WTC11 (cell line): Measurements from ENCODE around the gene CASKIN1. TPM values are rescaled to one million over a fixed set of nuclear protein-coding genes. Genes with fewer than 3 reads are reported as not detected.

ENCODE experiments used
- ATAC-seq: fragments of 200-7000 bp; cut with Tn5 transposase; 2 replicates; pipeline ENCODE4 v1.10.0; 2021; ENCODE audit warnings: mild to moderate bottlenecking, moderate library complexity
- CTCF ChIA-PET: fragments of 300-600 bp; sonication (Branson Sonifier 250); formaldehyde crosslinking; loops from one replicate; lab custom pipeline; 2021; ENCODE audit warnings: antibody characterized with exemption; lab: Charles Lee
- POLR2A ChIA-PET: fragments of 350-600 bp; sonication (Branson Sonifier 250); formaldehyde crosslinking; loops from one replicate; lab custom pipeline; 2021; ENCODE audit warnings: antibody characterized with exemption; lab: Charles Lee
- DNase-seq: peaks from one replicate; pipeline ENCODE4 v3.0.0; 2021; ENCODE audit warnings: low spot score
- H3K27ac Mint-ChIP-seq: 2 replicates; pipeline ENCODE4 v1.8.0; 2021; ENCODE audit warnings: mixed read lengths
- H3K27me3 Mint-ChIP-seq: 2 replicates; pipeline ENCODE4 v1.8.0; 2021; ENCODE audit warnings: low read depth, mild to moderate bottlenecking, moderate library complexity, mixed read lengths
- H3K36me3 Mint-ChIP-seq: 2 replicates; pipeline ENCODE4 v1.8.0; 2021; ENCODE audit warnings: mixed read lengths
- H3K4me1 Mint-ChIP-seq: 2 replicates; pipeline ENCODE4 v1.8.0; 2022; ENCODE audit warnings: mixed read lengths
- H3K4me3 Mint-ChIP-seq: 2 replicates; pipeline ENCODE4 v1.8.0; 2021; ENCODE audit warnings: mild to moderate bottlenecking, moderate library complexity, mixed read lengths
- H3K9me3 Mint-ChIP-seq: 2 replicates; pipeline ENCODE4 v1.8.0; 2021; ENCODE audit warnings: mixed read lengths
- EMX1 ChIP-seq: fragments of 250-450 bp; sonication (Bioruptor Pico); IDR thresholded peaks from 2 replicates; pipeline ENCODE4 v1.8.0; 2021; ENCODE audit warnings: mild to moderate bottlenecking
- FOXK1 ChIP-seq: sonication (generic); formaldehyde crosslinking; IDR thresholded peaks from 2 replicates; pipeline ENCODE4 v1.8.0; 2022; ENCODE audit warnings: mild to moderate bottlenecking, moderate library complexity, missing genetic modification reagents
- GABPB1 ChIP-seq: sonication (generic); formaldehyde crosslinking; IDR thresholded peaks from 2 replicates; pipeline ENCODE4 v1.8.1; 2023; ENCODE audit warnings: mild to moderate bottlenecking, missing genetic modification reagents
- HMGA2 ChIP-seq: fragments of 250-450 bp; sonication (Bioruptor Pico); IDR thresholded peaks from 2 replicates; pipeline ENCODE4 v1.4.0; 2021; ENCODE audit warnings: mild to moderate bottlenecking, moderate library complexity
- MYBL2 ChIP-seq: sonication (generic); formaldehyde crosslinking; IDR thresholded peaks from 2 replicates; pipeline ENCODE4 v1.8.1; 2023; ENCODE audit warnings: mild to moderate bottlenecking, moderate library complexity, missing genetic modification reagents
- PRRX2 ChIP-seq: fragments of 250-450 bp; sonication (Bioruptor Pico); IDR thresholded peaks from 2 replicates; pipeline ENCODE4 v1.8.0; 2021; ENCODE audit warnings: mild to moderate bottlenecking
- SMAD3 ChIP-seq: sonication (generic); formaldehyde crosslinking; IDR thresholded peaks from 2 replicates; pipeline ENCODE4 v1.8.0; 2022; ENCODE audit warnings: missing genetic modification reagents, mild to moderate bottlenecking, borderline replicate concordance
- TP53 ChIP-seq: sonication (generic); formaldehyde crosslinking; IDR thresholded peaks from 2 replicates; pipeline ENCODE4 v1.8.1; 2023; ENCODE audit warnings: mild to moderate bottlenecking, missing genetic modification reagents
- total RNA-seq: library from RNA; stranded (reverse); gene quantifications from 3 replicates; pipeline ENCODE4 v1.2.3, GENCODE V29; 2021
- TF ChIP-seq, protein P1 (sequence below): sonication (generic); formaldehyde crosslinking; IDR thresholded peaks from 2 replicates; pipeline ENCODE4 v1.8.1; 2022; ENCODE audit warnings: missing genetic modification reagents, borderline replicate concordance
- TF ChIP-seq, protein P2 (sequence below): fragments of 250-450 bp; sonication (Bioruptor Pico); IDR thresholded peaks from 2 replicates; pipeline ENCODE4 v2.1.2; 2022; ENCODE audit warnings: mild to moderate bottlenecking, moderate library complexity
- TF ChIP-seq, protein P3 (sequence below): sonication (generic); formaldehyde crosslinking; conservative IDR thresholded peaks from 2 replicates; pipeline ENCODE4 v1.8.1; 2022; ENCODE audit warnings: mild to moderate bottlenecking, missing genetic modification reagents
- TF ChIP-seq, protein P4 (sequence below): sonication (generic); formaldehyde crosslinking; IDR thresholded peaks from 2 replicates; pipeline ENCODE4 v1.8.0; 2023; ENCODE audit warnings: mild to moderate bottlenecking, missing genetic modification reagents
- TF ChIP-seq, protein P5 (sequence below): sonication (generic); formaldehyde crosslinking; IDR thresholded peaks from 2 replicates; pipeline ENCODE4 v1.8.1; 2023; ENCODE audit warnings: mild to moderate bottlenecking, missing genetic modification reagents, borderline replicate concordance
- TF ChIP-seq, protein P6 (sequence below): sonication (generic); formaldehyde crosslinking; IDR thresholded peaks from 2 replicates; pipeline ENCODE4 v1.8.0; 2023; ENCODE audit warnings: missing genetic modification reagents, mild to moderate bottlenecking, borderline replicate concordance
- TF ChIP-seq, protein P7 (sequence below): sonication (generic); formaldehyde crosslinking; IDR thresholded peaks from 2 replicates; pipeline ENCODE4 v1.8.0; 2022; ENCODE audit warnings: mild to moderate bottlenecking, missing genetic modification reagents
- TF ChIP-seq, protein P8 (sequence below): fragments of 250-450 bp; sonication (Bioruptor Pico); IDR thresholded peaks from 2 replicates; pipeline ENCODE4 v1.9.0; 2021; ENCODE audit warnings: mild to moderate bottlenecking
- TF ChIP-seq, protein P9 (sequence below): fragments of 250-450 bp; sonication (Bioruptor Pico); conservative IDR thresholded peaks from 2 replicates; pipeline ENCODE4 v1.9.0; 2021; ENCODE audit warnings: mild to moderate bottlenecking
- TF ChIP-seq, protein P10 (sequence below): sonication (generic); formaldehyde crosslinking; IDR thresholded peaks from 2 replicates; pipeline ENCODE4 v1.8.0; 2023; ENCODE audit warnings: missing genetic modification reagents

Gene CASKIN1
- total RNA-seq, 1 experiment from 2014 or later = 9.4 TPM

DNA sequence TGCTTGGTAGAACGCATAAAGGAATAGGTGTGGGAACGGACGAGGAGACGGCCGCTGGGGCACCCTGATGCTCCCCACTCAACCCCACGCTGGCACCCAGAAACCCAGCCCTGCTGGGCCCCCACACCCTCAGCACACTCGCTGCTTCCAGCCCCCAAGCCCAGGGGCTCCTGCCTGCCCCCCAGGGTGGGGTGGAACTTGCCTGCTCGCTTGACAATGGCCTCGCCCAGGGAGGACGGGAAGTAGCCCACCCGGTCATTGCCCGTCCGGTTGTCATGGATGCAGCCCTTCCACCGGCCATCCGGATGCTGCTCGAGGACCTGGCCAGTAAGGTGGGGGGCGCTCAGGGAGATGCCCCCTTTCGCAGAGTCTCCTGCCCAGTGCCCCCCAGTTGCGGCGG is 9.9 kb downstream of the CASKIN1 start:
- Mint-ChIP-seq H3K9me3 (no peaks in the 10 kb centered on the region), H3K36me3 (no peaks in the 10 kb centered on the region), H3K27me3 (no peaks in the 10 kb centered on the region), H3K4me1 (0 out of 2 replicates have a peak, but pooled peaks cover 3% of the 10 kb centered on the region), H3K4me3 (no peak overlapping the region), H3K27ac (no peak overlapping the region)
- no peak for DNase-seq
- no peak for TF ChIP-seq EMX1 (CRISPR knock-in tag)
- TF ChIP-seq GABPB1 (CRISPR knock-in tag) = no peak
- TF ChIP-seq SMAD3 = no peak
- TF ChIP-seq, protein P1, sequence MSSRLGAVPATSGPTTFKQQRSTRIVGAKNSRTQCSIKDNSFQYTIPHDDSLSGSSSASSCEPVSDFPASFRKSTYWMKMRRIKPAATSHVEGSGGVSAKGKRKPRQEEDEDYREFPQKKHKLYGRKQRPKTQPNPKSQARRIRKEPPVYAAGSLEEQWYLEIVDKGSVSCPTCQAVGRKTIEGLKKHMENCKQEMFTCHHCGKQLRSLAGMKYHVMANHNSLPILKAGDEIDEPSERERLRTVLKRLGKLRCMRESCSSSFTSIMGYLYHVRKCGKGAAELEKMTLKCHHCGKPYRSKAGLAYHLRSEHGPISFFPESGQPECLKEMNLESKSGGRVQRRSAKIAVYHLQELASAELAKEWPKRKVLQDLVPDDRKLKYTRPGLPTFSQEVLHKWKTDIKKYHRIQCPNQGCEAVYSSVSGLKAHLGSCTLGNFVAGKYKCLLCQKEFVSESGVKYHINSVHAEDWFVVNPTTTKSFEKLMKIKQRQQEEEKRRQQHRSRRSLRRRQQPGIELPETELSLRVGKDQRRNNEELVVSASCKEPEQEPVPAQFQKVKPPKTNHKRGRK (CRISPR knock-in tag) = no peak
- TF ChIP-seq, protein P2, sequence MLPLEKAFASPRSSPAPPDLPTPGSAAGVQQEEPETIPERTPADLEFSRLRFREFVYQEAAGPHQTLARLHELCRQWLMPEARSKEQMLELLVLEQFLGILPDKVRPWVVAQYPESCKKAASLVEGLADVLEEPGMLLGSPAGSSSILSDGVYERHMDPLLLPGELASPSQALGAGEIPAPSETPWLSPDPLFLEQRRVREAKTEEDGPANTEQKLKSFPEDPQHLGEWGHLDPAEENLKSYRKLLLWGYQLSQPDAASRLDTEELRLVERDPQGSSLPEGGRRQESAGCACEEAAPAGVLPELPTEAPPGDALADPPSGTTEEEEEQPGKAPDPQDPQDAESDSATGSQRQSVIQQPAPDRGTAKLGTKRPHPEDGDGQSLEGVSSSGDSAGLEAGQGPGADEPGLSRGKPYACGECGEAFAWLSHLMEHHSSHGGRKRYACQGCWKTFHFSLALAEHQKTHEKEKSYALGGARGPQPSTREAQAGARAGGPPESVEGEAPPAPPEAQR = no peak
- TF ChIP-seq TP53 (CRISPR knock-in tag) = no peak
- TF ChIP-seq, protein P3, sequence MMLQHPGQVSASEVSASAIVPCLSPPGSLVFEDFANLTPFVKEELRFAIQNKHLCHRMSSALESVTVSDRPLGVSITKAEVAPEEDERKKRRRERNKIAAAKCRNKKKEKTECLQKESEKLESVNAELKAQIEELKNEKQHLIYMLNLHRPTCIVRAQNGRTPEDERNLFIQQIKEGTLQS (CRISPR knock-in tag) = no peak
- TF ChIP-seq MYBL2 (CRISPR knock-in tag) = no peak
- TF ChIP-seq, protein P4, sequence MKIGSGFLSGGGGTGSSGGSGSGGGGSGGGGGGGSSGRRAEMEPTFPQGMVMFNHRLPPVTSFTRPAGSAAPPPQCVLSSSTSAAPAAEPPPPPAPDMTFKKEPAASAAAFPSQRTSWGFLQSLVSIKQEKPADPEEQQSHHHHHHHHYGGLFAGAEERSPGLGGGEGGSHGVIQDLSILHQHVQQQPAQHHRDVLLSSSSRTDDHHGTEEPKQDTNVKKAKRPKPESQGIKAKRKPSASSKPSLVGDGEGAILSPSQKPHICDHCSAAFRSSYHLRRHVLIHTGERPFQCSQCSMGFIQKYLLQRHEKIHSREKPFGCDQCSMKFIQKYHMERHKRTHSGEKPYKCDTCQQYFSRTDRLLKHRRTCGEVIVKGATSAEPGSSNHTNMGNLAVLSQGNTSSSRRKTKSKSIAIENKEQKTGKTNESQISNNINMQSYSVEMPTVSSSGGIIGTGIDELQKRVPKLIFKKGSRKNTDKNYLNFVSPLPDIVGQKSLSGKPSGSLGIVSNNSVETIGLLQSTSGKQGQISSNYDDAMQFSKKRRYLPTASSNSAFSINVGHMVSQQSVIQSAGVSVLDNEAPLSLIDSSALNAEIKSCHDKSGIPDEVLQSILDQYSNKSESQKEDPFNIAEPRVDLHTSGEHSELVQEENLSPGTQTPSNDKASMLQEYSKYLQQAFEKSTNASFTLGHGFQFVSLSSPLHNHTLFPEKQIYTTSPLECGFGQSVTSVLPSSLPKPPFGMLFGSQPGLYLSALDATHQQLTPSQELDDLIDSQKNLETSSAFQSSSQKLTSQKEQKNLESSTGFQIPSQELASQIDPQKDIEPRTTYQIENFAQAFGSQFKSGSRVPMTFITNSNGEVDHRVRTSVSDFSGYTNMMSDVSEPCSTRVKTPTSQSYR (CRISPR knock-in tag) = no peak
- TF ChIP-seq, protein P5, sequence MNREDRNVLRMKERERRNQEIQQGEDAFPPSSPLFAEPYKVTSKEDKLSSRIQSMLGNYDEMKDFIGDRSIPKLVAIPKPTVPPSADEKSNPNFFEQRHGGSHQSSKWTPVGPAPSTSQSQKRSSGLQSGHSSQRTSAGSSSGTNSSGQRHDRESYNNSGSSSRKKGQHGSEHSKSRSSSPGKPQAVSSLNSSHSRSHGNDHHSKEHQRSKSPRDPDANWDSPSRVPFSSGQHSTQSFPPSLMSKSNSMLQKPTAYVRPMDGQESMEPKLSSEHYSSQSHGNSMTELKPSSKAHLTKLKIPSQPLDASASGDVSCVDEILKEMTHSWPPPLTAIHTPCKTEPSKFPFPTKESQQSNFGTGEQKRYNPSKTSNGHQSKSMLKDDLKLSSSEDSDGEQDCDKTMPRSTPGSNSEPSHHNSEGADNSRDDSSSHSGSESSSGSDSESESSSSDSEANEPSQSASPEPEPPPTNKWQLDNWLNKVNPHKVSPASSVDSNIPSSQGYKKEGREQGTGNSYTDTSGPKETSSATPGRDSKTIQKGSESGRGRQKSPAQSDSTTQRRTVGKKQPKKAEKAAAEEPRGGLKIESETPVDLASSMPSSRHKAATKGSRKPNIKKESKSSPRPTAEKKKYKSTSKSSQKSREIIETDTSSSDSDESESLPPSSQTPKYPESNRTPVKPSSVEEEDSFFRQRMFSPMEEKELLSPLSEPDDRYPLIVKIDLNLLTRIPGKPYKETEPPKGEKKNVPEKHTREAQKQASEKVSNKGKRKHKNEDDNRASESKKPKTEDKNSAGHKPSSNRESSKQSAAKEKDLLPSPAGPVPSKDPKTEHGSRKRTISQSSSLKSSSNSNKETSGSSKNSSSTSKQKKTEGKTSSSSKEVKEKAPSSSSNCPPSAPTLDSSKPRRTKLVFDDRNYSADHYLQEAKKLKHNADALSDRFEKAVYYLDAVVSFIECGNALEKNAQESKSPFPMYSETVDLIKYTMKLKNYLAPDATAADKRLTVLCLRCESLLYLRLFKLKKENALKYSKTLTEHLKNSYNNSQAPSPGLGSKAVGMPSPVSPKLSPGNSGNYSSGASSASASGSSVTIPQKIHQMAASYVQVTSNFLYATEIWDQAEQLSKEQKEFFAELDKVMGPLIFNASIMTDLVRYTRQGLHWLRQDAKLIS (CRISPR knock-in tag) = no peak
- TF ChIP-seq, protein P6, sequence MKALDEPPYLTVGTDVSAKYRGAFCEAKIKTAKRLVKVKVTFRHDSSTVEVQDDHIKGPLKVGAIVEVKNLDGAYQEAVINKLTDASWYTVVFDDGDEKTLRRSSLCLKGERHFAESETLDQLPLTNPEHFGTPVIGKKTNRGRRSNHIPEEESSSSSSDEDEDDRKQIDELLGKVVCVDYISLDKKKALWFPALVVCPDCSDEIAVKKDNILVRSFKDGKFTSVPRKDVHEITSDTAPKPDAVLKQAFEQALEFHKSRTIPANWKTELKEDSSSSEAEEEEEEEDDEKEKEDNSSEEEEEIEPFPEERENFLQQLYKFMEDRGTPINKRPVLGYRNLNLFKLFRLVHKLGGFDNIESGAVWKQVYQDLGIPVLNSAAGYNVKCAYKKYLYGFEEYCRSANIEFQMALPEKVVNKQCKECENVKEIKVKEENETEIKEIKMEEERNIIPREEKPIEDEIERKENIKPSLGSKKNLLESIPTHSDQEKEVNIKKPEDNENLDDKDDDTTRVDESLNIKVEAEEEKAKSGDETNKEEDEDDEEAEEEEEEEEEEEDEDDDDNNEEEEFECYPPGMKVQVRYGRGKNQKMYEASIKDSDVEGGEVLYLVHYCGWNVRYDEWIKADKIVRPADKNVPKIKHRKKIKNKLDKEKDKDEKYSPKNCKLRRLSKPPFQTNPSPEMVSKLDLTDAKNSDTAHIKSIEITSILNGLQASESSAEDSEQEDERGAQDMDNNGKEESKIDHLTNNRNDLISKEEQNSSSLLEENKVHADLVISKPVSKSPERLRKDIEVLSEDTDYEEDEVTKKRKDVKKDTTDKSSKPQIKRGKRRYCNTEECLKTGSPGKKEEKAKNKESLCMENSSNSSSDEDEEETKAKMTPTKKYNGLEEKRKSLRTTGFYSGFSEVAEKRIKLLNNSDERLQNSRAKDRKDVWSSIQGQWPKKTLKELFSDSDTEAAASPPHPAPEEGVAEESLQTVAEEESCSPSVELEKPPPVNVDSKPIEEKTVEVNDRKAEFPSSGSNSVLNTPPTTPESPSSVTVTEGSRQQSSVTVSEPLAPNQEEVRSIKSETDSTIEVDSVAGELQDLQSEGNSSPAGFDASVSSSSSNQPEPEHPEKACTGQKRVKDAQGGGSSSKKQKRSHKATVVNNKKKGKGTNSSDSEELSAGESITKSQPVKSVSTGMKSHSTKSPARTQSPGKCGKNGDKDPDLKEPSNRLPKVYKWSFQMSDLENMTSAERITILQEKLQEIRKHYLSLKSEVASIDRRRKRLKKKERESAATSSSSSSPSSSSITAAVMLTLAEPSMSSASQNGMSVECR = no peak
- TF ChIP-seq, protein P7, sequence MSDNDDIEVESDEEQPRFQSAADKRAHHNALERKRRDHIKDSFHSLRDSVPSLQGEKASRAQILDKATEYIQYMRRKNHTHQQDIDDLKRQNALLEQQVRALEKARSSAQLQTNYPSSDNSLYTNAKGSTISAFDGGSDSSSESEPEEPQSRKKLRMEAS (CRISPR knock-in tag) = no peak
- TF ChIP-seq HMGA2 (CRISPR knock-in tag) = no peak
- no peak for TF ChIP-seq PRRX2
- TF ChIP-seq, protein P8, sequence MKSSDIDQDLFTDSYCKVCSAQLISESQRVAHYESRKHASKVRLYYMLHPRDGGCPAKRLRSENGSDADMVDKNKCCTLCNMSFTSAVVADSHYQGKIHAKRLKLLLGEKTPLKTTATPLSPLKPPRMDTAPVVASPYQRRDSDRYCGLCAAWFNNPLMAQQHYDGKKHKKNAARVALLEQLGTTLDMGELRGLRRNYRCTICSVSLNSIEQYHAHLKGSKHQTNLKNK (CRISPR knock-in tag) = no peak
- TF ChIP-seq, protein P9, sequence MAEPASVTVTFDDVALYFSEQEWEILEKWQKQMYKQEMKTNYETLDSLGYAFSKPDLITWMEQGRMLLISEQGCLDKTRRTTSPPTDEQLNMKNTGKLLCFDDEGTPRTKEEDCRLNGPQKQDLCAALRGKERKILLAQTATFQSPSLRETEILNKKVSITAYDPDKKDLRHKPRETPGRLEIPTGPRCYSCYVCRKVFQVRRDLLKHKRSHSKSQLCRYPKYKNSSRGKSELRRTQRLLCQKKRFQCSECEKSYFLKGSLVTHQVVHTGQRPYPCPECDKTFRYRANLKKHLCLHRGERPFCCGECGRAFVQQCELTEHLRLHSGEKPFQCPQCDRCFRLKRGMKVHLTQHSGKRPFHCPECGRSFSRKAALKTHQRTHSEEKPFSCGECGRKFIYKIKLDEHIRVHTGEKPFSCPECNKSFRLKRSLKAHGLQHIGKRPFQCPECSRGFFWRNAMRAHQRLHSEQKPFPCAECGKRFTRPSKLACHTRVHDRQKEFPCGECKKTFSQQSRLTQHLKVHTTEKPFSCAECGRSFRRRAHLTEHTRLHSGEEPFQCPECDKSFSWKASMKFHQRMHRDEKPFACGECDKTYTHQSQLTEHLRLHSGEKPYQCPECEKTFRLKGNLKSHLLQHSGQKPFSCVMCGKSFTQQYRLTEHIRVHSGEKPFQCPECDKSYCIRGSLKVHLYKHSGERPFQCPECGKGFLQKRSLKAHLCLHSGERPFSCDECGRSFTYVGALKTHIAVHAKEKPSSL (CRISPR knock-in tag) = no peak
- no peak for TF ChIP-seq FOXK1 (CRISPR knock-in tag)
- TF ChIP-seq, protein P10, sequence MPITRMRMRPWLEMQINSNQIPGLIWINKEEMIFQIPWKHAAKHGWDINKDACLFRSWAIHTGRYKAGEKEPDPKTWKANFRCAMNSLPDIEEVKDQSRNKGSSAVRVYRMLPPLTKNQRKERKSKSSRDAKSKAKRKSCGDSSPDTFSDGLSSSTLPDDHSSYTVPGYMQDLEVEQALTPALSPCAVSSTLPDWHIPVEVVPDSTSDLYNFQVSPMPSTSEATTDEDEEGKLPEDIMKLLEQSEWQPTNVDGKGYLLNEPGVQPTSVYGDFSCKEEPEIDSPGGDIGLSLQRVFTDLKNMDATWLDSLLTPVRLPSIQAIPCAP (CRISPR knock-in tag) = no peak
- CTCF ChIA-PET = interaction anchor here (5.7 kb wide), 1 partner anchor 8 kb away, joined by 24 read pairs; no protein-coding TSS in a partner anchor
- ATAC-seq = no peak
- POLR2A ChIA-PET = no interaction called here
